Astrocyte (in vitro differentiated cells and primary cell): ENCODE results near the gene ELMO1. TPM values are rescaled to one million over a fixed set of nuclear protein-coding genes. Genes with fewer than 3 reads are reported as not detected.

Source experiments
- DNase-seq: peaks from one replicate; pipeline ENCODE4 v3.0.0-alpha.2; 2010; ENCODE audit warnings: low read depth
- FAIRE-seq: peaks from 2 replicates; lab custom pipeline; 2011; peaks lifted over from hg19 to GRCh38; lab: Jason Lieb, UNC
- H2AFZ ChIP-seq: 2 replicates; pipeline ENCODE4 v1.6.0; 2012; ENCODE audit warnings: low read depth, low read length, inconsistent platforms
- H3K27ac ChIP-seq: 2 replicates; pipeline ENCODE4 v1.5.1; 2011; ENCODE audit warnings: low read depth, low read length, inconsistent platforms
- H3K27me3 ChIP-seq: 2 replicates; pipeline ENCODE4 v1.6.0; 2011; ENCODE audit warnings: low read length, inconsistent platforms; ENCODE audit not compliant: insufficient read depth
- H3K36me3 ChIP-seq: 2 replicates; pipeline ENCODE4 v1.5.1; 2011; ENCODE audit warnings: low read length, inconsistent platforms; ENCODE audit not compliant: insufficient read depth
- H3K4me1 ChIP-seq: 2 replicates; pipeline ENCODE4 v1.5.1; 2011; ENCODE audit warnings: low read length, inconsistent platforms; ENCODE audit not compliant: insufficient read depth
- H3K4me2 ChIP-seq: 2 replicates; pipeline ENCODE4 v1.6.0; 2012; ENCODE audit warnings: low read length, inconsistent platforms
- H3K4me3 ChIP-seq: 2 replicates; pipeline ENCODE4 v1.5.1; 2011; ENCODE audit warnings: low read depth, mild to moderate bottlenecking, low read length, inconsistent platforms; ENCODE audit not compliant: insufficient read depth
- H3K79me2 ChIP-seq: 2 replicates; pipeline ENCODE4 v1.6.0; 2012; ENCODE audit warnings: mild to moderate bottlenecking, low read length, inconsistent platforms; ENCODE audit not compliant: insufficient read depth
- H3K9ac ChIP-seq: 2 replicates; pipeline ENCODE4 v1.6.0; 2012; ENCODE audit warnings: mild to moderate bottlenecking, low read length, inconsistent platforms
- H3K9me3 ChIP-seq: 2 replicates; pipeline ENCODE4 v1.5.1; 2012; ENCODE audit warnings: low read depth, mild to moderate bottlenecking, low read length, inconsistent platforms; ENCODE audit not compliant: insufficient read depth
- H4K20me1 ChIP-seq: 2 replicates; pipeline ENCODE4 v1.6.0; 2012; ENCODE audit warnings: low read length, inconsistent platforms; ENCODE audit not compliant: insufficient read depth
- H3K27ac Mint-ChIP-seq: one replicate; pipeline ENCODE4 v1.8.0; 2021; ENCODE audit warnings: mild to moderate bottlenecking, mixed read lengths; ENCODE audit not compliant: unreplicated experiment
- H3K27me3 Mint-ChIP-seq: one replicate; pipeline ENCODE4 v1.8.0; 2021; ENCODE audit warnings: low read depth, mixed read lengths; ENCODE audit not compliant: unreplicated experiment
- H3K36me3 Mint-ChIP-seq: one replicate; pipeline ENCODE4 v1.8.0; 2021; ENCODE audit warnings: low read depth, mixed read lengths; ENCODE audit not compliant: unreplicated experiment
- H3K4me1 Mint-ChIP-seq: one replicate; pipeline ENCODE4 v1.8.0; 2021; ENCODE audit warnings: low read depth, mixed read lengths; ENCODE audit not compliant: unreplicated experiment
- H3K4me3 Mint-ChIP-seq: one replicate; pipeline ENCODE4 v1.8.0; 2021; ENCODE audit warnings: mild to moderate bottlenecking, moderate library complexity, mixed read lengths; ENCODE audit not compliant: unreplicated experiment
- H3K9me3 Mint-ChIP-seq: one replicate; pipeline ENCODE4 v1.8.0; 2021; ENCODE audit warnings: mild to moderate bottlenecking, mixed read lengths; ENCODE audit not compliant: unreplicated experiment
- EZH2 ChIP-seq: IDR thresholded peaks from 2 replicates; pipeline ENCODE4 v1.6.1; 2012; ENCODE audit warnings: mild to moderate bottlenecking, low read length, inconsistent platforms; ENCODE audit not compliant: insufficient read depth
- total RNA-seq: library from RNA; stranded (reverse); gene quantifications from 2 replicates; pipeline ENCODE4 v1.2.1, GENCODE V29; 2021
- TF ChIP-seq, protein P1 (sequence below): IDR thresholded peaks from 2 replicates; pipeline ENCODE4 v1.5.1; 2011; ENCODE audit warnings: low read depth, mild to moderate bottlenecking, inconsistent platforms, low read length, moderate library complexity; ENCODE audit not compliant: insufficient read depth

The ELMO1 gene
- total RNA-seq, 1 donor from 2014 or later: 20.4 TPM

- no peaks in the 10 kb centered on the region for H3K9me3 ChIP-seq
- no peaks in the 10 kb centered on the region for H3K79me2 ChIP-seq
- H3K36me3 ChIP-seq: no peaks in the 10 kb centered on the region
- H3K27me3 Mint-ChIP-seq: no peaks in the 10 kb centered on the region
- no peak overlapping the region for H3K9ac ChIP-seq
- TF ChIP-seq, protein P1, sequence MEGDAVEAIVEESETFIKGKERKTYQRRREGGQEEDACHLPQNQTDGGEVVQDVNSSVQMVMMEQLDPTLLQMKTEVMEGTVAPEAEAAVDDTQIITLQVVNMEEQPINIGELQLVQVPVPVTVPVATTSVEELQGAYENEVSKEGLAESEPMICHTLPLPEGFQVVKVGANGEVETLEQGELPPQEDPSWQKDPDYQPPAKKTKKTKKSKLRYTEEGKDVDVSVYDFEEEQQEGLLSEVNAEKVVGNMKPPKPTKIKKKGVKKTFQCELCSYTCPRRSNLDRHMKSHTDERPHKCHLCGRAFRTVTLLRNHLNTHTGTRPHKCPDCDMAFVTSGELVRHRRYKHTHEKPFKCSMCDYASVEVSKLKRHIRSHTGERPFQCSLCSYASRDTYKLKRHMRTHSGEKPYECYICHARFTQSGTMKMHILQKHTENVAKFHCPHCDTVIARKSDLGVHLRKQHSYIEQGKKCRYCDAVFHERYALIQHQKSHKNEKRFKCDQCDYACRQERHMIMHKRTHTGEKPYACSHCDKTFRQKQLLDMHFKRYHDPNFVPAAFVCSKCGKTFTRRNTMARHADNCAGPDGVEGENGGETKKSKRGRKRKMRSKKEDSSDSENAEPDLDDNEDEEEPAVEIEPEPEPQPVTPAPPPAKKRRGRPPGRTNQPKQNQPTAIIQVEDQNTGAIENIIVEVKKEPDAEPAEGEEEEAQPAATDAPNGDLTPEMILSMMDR: no peak
- TF ChIP-seq EZH2: no peak
- no peaks in the 10 kb centered on the region for H3K27me3 ChIP-seq
- H3K4me1 Mint-ChIP-seq: no peaks in the 10 kb centered on the region
- no peaks in the 10 kb centered on the region for H4K20me1 ChIP-seq
- H2AFZ ChIP-seq: no peak overlapping the region
- peaks cover 4% of the 10 kb centered on the region for H3K36me3 Mint-ChIP-seq
- H3K4me2 ChIP-seq: no peak overlapping the region
- no peak overlapping the region for H3K27ac Mint-ChIP-seq
- no peak overlapping the region for H3K27ac ChIP-seq
- FAIRE-seq: no peak
- no peaks in the 10 kb centered on the region for H3K4me1 ChIP-seq
- H3K4me3 ChIP-seq: no peak overlapping the region
- no peak for DNase-seq
- H3K9me3 Mint-ChIP-seq: no peaks in the 10 kb centered on the region
- no peak overlapping the region for H3K4me3 Mint-ChIP-seq
These were observed 299.5 kb downstream of the ELMO1 start for GRCh38 chr7:37149051-37149772.

DNA sequence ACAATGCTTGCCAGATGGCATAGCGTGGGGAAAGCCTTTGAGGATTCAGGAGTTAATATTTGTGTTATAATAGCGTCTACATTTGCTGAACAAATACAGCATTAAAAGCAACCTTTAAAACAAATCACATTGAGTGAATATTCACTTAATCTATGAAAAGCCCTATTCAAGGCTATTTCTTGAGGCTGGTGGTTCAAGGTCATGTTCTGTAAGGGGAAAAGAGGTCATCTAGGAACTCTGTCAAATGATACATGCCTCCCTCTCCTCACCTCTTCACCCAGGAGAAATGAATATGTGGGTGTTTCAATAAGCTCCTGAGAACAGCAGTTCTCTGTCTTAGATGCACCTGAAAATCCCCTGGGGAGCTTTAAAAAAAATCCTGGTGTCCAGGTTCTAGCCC, 303.0 kb downstream of the ELMO1 start:
- Mint-ChIP-seq H3K4me1 (no peaks in the 10 kb centered on the region), H3K4me3 (no peak overlapping the region), H3K36me3 (peaks cover 4% of the 10 kb centered on the region), H3K27ac (no peak overlapping the region), H3K9me3 (no peaks in the 10 kb centered on the region), H3K27me3 (no peaks in the 10 kb centered on the region)
- H3K9ac ChIP-seq: no peak overlapping the region
- H3K27me3 ChIP-seq: no peaks in the 10 kb centered on the region
- no peaks in the 10 kb centered on the region for H3K36me3 ChIP-seq
- no peaks in the 10 kb centered on the region for H3K4me1 ChIP-seq
- H3K4me3 ChIP-seq: no peak overlapping the region
- H2AFZ ChIP-seq: no peak overlapping the region
- FAIRE-seq (no peak), DNase-seq (no peak)
- no peaks in the 10 kb centered on the region for H3K79me2 ChIP-seq
- no peaks in the 10 kb centered on the region for H3K9me3 ChIP-seq
- TF ChIP-seq EZH2: no peak
- TF ChIP-seq, protein P1: no peak
- H4K20me1 ChIP-seq: no peaks in the 10 kb centered on the region
- no peak overlapping the region for H3K27ac ChIP-seq
- H3K4me2 ChIP-seq: no peak overlapping the region

DNA sequence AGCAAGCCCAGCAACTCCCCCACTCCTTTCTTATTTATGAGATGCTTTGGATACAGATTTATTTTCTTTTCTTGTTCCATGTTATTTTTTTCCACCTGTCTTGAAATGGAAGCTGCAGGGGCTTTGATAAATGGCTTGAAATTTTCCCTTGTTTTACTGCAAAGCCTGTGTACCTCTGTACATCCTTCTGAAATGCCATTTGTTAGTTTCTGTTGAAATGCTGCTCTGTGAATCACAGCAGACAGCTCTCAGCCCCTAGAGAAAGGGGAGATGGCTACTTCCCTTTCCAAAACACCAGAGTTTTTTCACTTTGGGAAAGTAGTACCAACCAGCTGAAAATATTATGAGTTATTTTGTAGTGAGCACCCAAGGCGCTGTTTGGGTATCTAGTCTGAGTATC, 304.2 kb downstream of the ELMO1 start:
- H3K27me3 ChIP-seq: no peaks in the 10 kb centered on the region
- H2AFZ ChIP-seq: no peak overlapping the region
- peaks cover 8% of the 10 kb centered on the region for H3K36me3 Mint-ChIP-seq
- H3K4me3 ChIP-seq: no peak overlapping the region
- H3K27ac ChIP-seq: no peak overlapping the region
- H3K9ac ChIP-seq: no peak overlapping the region
- no peak overlapping the region for H3K27ac Mint-ChIP-seq
- H3K9me3 Mint-ChIP-seq: peaks cover 4% of the 10 kb centered on the region
- H3K79me2 ChIP-seq: no peaks in the 10 kb centered on the region
- no peak for DNase-seq
- TF ChIP-seq EZH2: no peak
- TF ChIP-seq, protein P1: no peak
- no peaks in the 10 kb centered on the region for H4K20me1 ChIP-seq
- no peak overlapping the region for H3K4me3 Mint-ChIP-seq
- H3K4me2 ChIP-seq: no peak overlapping the region
- H3K36me3 ChIP-seq: no peaks in the 10 kb centered on the region
- no peaks in the 10 kb centered on the region for H3K27me3 Mint-ChIP-seq
- no peaks in the 10 kb centered on the region for H3K4me1 ChIP-seq
- no peaks in the 10 kb centered on the region for H3K9me3 ChIP-seq
- no peak for FAIRE-seq
- H3K4me1 Mint-ChIP-seq: no peaks in the 10 kb centered on the region
